CD4-positive, alpha-beta T cell treated with Interferon gamma for 1 hour (primary cell): Measurements from ENCODE around the gene IGF2.
"Not testable (repeated sequence)": the region's sequence is repeated elsewhere in the genome, so short reads cannot be mapped to it uniquely, and the experiment has no call there.

Experiments used
- DNase-seq: peaks from one replicate; pipeline ENCODE4 v3.0.0-alpha.2; 2020

Gene IGF2

DNA sequence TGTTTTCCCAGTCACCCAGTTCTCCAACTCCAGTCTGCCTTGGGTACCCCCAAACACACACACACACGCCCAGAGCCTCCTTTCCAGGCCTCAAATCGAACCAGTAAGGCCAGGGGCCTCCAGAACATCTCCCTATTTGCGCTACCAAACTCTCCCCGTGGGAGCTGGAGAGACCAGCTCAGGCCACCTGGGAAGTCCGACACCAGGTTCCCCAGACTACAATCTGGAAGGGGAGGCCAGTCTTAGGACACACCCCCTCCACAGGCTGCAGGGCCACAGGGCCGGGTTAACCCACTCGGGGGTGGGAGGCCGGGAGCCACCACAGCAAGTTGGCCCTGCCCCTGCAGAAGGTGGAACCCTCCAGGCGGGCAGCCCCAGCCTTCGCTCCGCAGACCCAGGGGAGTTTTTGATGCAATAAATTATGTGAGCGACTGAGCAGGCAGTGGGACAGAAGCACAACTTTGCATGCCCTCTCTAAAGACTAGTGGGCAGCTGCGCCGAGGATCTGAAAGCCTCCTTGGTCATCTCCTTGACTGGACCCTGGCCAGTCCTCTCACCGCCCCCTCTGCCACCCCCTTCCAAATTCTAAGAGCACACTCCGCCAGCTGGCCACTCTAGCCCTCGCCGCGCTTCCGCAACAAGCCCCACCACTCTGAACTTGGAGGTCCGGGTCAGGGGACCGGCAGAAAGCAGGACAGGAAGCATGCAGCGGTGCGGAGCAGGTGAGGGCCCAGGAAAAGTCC, 2.8 kb downstream of the IGF2 start:
- no peak for DNase-seq

DNA sequence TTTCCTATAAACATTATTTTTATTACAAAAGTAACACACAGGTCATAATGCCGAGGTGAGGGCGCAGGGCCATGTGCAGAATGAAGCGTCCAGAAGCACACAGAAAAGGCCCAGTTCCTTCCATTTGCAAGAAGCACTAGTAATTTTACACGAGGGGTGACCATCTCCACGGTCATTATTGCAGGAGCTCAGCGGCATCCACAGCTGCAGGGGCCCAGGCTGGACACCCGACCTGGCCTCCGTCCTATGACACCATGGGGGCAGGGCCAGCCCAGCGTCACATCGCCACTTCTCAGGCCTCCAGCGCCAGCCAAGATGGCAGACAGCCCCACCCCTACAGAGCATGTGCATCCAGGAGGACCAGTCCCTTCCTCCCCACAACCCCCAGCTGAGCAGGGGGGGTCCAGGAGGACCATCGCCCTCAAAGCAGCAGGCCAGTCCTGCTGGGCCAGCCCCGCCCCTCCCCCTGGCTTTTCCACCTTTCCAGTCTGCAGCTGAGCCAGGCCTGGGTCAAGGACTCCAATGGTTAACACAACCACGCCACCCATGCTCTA, 3.5 kb downstream of the IGF2 start:
- no peak for DNase-seq

DNA sequence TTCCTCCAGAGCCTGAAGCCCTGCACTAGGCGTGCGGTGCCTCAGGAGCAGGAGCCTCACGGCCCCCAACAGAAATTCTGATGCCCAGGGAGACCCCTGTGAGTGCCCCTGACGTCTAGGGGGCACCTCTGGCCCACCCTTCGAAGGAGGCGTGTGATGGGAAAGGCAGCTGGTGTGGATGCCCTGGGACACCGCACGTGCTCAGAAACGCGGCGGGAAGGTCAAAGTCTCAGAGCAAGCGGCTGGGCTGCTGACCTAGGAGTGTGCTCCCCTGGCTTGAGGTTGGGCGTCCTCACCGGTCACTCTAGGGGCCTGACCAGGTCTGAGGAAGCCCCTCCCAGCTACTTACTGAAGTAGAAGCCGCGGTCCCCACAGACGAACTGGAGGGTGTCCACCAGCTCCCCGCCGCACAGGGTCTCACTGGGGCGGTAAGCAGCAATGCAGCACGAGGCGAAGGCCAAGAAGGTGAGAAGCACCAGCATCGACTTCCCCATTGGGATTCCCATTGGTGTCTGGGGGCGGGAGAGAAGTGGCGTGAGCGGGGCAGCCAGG, 4.1 kb downstream of the IGF2 start:
- no peak for DNase-seq

DNA sequence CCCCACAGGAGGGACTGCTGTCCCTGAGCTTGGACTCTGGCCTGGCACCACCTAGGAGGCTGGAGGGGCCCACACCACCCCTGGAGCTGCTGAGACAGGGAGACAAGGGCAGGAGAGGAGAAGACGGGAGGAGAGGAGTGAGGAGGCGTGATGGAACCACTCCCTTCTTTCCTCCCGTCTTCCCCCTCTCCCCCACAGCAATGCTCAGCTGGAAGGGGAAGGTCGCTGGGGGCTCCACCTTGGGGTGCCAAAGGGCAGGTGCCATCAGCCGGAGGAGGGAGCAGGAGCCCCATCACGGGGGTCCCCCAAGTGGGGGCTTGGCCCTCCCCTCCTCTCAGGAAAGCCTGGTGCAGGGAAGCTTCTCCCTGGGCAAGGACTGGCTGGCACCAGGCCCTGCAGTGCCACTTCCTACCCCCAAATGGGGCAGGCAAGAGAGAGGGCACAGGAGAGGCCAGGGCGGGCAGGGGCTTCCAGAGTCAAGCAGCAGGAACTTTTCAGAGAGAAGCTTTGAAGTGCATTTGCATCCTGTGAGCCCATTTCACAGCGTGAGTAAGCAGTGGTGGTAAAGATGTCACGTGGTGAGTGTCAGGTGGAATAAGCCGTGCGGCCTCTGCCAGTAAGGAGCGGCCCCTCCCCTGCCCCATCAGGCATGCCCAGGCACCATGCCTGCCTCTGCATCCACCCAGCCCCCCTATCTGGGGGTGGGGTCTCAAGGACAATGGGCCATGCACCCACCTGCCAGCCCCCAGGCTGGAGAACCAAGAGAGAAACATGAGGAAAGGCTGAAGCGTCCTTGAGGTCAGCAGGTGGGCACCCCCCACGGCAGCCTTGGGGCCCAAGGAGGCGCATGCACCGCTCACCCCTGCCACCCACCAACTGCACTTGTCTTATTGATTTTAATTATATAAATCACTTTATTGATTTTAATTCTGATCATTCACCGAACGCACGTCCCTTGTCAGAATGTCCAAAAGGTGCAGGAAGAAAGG, 4.9 kb downstream of the IGF2 start:
- DNase-seq, result no peak

DNA sequence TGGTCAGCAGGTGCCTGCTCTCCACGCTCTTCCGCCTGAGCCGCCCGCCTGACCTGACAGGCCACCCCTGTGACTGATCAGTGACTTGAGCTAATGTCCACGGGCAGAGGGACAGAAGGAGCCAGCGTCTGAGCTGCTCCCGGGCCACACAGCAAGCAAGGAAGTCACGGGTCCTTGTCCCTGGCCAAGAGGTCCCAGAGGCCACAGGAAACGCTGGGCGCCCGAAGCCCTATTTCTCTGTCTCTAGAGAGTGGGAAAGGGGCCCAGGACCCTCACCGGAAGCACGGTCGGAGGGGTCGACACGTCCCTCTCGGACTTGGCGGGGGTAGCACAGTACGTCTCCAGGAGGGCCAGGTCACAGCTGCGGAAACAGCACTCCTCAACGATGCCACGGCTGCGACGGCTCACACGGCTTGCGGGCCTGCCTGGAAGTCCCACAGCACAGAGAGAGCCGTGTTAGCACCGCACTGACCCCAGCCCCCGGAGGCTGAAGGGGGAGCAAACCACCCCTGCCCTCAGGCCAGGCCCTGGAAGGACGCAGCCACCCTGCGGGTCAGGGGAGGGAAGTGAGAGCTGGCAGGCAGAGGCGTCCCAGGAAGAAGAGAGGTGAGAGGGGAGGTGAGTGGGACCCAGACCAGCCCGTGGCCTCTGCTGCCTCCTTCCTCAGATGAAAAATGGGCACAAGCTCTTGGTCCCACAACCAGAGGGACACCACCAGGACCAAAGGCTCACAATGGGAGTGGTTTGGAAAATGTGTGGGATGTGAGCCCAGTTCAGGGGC, 5.8 kb downstream of the IGF2 start:
- no peak for DNase-seq

DNA sequence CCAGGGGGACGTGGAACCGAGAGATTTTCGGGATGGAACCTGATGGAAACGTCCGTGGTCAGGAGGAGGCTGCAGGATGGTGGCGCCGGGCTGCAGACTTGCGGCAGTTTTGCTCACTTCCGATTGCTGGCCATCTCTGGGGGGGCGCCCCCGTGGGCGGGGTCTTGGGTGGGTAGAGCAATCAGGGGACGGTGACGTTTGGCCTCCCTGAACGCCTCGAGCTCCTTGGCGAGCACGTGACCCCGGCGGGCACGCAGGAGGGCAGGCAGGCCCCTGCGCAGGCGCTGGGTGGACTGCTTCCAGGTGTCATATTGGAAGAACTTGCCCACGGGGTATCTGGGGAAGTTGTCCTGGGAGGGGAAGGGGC, 6.3 kb downstream of the IGF2 start:
- DNase-seq, result no peak

DNA sequence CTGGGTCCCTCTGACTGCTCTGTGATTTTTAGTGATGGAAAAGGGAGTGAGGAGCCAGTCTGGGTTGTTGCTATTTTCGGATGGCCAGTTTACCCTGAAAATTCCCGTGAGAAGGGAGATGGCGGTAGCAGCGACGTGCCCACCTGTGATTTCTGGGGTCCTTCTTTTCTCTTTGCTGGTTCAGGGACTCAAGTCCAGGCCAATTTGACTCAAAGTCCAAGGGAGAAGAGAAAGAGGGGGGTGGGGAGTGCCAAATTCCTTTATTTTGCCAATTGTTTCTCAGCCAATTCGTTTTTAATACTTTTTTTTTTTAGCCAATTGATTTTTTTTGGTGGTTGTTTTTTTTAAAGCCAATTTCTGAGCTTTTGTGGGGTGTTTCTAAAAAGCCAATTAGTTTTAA, 6.9 kb downstream of the IGF2 start:
- no peak for DNase-seq

DNA sequence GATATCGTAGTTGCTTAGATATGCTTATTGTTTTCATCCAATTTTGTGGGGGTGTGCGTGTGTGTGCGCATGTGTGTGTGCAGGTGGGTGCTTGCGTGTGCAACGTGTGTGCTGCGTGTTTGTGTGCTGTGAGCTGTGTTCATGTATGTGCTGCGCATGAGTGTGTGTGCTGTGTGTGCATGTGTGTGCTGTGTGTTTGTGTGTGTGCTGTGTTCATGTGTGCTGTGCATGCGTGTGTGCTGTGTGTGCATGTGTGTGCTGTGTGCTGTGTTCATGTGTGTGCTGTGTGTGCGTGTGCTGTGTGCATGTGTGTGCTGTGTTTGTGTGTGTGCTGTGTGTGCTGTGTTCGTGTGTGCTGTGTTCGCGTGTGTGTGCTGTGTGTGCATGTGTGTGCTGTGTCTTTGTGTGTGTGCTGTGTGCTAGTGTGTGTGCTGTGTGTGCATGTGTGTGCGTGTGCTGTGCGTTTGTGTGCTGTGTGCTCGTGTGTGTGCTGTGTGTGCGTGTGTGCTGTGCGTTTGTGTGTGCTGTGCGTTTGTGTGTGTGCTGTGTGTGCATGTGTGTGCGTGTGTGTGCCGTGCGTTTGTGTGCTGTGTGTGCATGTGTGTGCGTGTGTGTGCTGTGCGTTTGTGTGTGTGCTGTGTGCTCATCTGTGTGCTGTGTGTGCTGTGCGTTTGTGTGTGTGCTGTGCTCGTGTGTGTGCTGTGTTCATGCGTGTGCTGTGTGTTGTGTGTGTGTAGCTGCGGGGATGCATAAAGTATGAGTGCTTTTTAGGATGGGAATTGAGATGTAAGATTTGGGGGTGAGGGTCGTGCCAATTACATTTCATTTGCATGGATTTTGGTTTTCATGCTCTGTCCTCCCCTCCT, 7.6 kb downstream of the IGF2 start:
- no peak for DNase-seq

DNA sequence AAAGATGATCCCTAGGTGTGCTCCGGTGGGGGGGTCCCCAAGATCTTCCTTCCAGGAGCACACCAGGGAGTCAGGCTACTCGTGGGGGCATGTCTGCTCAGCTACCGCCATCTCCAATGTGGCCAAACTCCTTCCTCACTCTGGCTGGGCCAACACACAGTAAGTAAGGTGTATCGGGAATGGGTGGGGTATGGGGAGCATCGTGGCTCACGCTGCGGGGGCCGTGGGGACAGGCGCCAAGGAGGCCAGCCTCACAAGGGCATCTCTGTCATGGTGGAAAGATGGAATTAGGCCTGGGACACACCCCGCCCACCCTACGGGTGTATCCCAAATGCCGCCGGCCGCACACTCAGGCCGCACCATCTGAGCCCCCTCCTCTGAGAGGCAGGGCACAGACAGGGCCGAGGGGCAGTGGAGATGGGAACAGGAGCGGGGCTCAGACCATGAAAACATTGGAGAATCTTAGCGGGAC, 8.3 kb downstream of the IGF2 start:
- no peak for DNase-seq

DNA sequence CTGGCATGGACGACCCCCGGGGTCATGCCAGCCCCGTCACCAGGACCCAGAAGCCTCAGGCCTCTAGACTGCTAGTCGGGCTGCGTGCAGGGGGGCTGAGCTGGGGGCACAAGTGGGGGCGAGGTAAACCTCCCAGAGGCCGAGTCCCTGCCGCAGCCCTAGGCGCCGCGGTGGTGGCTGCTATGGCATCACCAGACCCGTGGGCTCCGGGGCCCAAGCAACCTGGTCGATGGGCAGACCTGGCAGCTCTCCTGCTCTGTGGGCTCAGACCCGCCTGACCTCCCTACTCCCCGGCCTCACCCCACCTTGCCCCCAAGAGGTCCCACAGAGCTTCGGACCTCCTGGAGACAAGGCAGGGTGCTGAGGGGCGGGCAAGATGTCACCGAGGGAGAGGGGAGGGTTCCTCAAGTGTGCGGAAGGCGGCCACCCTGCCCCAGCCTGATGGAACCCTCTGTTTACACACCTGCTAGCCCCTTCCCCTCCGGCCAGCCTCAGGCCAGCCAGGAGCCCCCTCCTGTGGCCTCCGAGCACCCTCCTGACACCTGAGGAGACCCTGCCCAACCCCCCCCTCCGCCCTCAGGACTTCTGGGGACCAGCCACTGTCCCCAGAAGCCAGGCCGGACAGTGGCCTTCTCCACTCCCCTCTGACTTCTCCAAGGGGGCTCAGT, 9.4 kb downstream of the IGF2 start:
- DNase-seq, result no peak

DNA sequence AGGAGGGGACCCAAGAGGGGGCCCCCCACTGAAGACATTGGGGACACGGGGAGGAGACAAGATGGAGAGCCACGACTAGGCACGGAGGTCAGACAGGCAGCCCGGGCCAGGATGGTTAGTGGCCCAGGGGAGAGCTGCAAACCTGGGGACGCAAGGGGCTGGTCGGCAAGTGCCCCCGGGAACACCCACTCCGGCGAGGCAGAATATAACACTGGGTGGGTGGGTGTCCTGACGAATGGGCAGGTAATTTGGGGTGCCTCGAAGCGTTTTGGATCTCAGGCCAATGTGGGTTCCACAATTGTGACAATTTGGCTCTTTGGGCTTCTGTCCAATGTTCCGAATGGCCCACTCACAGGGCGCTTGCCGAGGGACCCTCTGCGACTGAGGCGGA, 9.9 kb downstream of the IGF2 start:
- DNase-seq, result no peak

DNA sequence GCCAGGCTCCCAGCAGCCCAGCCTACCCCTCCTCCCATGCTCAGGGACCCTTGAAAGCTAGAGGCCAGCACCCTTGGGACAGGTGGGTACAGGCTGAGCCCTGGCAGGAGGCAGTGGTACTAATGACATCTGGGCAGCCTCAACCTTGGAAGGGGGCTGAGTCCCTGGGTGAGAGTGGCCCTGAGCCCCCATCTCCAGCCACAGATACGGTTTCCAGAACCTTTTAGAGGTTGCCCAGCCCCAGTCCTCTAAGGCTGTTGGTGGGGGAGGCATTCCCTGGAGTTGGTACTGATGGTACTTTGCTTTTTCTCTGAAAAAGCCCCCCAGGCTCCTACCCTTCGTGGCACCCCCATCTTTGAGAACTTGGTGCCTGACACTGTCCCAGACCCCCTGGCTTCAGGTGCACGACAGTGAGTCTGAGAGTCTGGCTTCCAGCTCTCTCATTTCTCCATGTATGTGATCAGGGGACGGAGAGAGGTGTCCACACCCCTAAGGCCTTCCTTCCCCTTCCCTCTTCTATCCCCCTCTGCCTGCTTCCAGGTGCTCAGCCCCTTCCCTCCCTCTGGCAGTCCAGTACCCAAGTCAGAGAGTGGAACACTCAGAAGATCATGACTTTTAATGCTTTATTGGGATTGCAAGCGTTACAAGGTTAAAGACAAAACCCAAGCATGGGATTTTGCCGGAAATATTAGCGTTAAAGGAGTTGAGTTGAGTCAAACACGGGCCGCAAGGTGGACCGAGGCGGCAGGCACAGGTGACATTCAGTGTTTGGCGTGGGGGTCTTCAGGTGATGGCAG, 10.5 kb downstream of the IGF2 start:
- DNase-seq, result no peak

DNA sequence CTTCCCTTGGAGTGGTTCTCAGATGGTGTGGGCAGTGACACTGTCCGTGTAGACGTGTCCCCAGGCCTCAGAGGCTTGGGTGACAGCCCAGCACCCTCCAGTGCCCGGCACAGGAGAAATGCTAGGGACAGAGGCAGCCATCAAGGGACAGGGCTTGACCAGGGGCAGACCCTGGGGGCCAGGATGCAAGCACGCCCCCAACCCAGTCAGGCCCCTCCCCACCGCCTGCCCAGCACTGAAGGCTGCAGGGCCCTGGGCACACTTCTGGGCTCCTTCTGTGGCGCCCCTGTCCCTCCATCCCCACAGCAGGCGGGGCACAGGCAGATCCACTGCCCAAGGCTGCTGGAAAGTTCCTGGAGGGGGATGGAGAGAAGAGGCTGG, 11.1 kb downstream of the IGF2 start:
- no peak for DNase-seq

DNA sequence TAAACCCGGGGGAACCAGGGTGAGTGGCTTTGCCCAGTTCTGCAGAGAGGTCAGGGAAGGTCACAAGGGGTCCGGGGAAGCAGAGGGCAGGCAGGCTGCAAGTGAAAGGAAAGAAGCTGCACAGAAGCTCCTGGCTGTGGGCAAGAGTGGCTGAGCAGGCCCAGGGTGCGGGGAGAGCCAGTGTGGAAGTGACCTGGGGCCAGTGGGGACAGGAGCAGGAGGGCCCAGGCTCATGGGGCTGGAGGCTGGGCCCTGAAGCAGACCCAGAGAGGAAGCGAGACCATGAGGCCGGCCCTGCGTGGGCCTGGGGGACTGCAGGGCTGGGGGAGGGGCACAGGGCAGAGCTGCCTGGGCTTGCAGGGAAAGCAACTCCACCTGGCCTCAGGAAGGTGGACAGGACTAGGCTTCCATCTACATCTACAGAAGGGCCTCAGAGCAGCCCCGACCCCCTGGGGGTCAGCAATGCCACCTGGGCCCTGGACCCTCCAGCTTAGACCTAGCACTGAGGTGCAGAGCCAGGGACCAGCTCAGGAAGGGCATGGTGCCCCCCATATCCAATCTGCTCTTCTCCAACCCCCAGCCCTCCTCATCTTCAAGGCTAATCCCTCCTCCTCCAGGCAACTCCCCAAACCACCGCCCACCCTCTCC, 11.6 kb downstream of the IGF2 start:
- DNase-seq, result no peak

DNA sequence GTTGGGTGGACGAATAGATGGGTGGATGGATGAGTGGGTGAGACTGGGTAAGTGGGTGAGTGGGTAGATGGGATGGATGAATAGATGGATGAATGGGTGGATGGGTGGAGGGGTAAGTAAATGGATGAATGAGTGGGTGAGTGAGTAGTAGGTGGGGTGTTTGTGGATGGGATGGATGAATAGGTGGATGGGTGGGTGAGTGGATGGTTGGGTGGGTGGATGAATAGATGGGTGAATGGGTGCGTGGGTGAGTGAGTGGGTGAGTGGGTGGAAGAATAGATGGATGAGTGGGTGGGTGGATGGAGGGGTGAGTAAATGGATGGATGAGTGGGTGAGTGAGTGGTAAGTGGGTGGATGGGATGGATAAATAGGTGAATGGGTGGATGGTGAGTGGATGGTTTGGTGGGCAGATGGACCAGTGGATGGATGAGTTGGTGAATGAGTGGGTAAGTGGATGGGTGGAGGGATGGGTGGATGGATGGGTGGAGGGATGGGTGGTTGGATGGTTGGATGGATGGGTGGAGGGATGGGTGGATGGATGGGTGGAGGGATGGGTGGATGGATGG, 12.6 kb downstream of the IGF2 start:
- DNase-seq, result no peak

DNA sequence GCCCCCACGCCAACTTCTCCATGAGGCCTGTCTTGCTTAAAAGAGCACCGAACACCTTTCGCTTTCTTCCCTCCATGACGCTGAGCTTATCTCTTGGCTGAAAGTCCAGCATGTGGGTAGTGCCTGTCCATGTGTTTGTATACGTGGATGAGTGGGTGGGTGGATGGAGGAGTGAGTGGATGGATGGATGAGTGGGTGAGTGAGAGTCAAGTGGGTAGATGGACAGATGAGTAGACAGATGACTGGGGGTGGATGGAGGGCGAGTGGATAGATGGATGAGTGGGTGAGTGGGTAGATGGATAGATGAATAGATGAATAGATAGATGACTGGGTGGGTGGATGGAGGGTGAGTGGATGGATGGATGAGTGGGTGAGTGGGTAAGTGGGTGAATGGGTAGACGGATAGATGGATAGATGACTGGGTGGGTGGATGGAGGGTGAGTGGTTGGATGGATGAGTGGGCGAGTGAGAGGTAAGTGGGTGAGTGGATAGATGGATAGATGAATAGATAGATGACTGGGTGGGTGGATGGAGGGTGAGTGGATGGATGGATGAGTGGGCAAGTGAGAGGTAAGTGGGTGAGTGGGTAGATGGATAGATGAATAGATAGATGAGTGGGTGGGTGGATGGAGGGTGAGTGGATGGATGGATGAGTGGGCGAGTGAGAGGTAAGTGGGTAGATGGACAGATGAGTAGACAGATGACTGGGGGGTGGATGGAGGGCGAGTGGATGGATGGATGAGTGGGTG, 14.3 kb downstream of the IGF2 start:
- not testable (repeated sequence) for DNase-seq

DNA sequence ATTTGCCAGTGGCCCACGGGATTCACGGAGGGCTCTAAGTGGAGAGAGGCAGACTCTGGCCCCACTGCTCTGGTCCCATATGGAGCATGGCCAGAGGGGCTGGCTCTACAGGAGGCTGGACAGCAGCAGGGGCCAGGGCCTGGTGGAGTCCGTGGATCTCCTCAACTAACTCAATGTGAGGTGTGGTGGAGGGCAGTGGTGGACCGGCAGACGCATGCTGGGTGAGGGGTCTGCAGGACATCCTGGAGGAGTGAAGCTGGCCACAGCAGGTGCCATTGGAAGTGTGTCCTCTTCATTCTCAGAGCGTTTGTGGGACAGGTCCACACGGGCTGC, 15.6 kb downstream of the IGF2 start:
- no peak for DNase-seq

DNA sequence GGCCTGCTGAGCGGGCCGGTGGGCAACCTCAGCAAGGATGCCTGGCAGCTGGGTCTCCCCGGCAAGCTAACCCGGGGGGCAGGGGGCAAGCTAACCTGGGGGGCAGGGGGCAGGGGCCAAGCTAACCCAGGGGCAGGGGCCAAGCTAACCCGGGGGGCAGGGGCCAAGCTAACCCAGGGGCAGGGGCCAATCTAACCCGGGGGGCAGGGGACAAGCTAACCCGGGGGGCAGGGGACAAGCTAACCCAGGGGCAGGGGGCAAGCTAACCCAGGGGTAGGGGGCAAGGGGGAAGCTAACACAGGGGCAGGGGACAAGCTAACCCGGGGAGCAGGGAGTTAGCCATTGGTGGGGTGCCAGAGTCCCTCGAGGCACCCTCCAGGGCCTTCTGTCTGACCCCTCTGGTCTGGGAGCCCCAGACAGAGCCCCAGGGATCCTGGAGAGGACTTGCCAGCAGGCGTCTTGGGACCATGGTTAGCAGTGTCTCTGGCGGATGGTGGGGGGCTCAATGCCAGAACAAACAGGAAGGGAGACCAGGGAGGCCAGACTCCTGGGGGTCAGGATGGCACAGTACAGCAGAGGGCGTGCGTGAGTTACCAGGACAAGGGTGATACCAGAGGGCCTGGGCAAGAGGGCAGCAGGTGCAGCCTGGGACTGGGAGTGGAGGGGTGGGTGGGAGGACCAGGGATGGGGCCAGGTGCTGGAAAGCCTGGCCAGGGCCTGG, 16.1 kb downstream of the IGF2 start:
- no peak for DNase-seq
